Forelimb muscle (tissue), 1 donor: ENCODE results near the gene SCN7A. TPM values are rescaled to one million over a fixed set of nuclear protein-coding genes. Genes with fewer than 3 reads are reported as not detected.
"Not testable (repeated sequence)": the region's sequence is repeated elsewhere in the genome, so short reads cannot be mapped to it uniquely, and the experiment has no call there.

Source experiments
- DNase-seq: peaks from one replicate; pipeline ENCODE4 v3.0.0-alpha.2; 2013; ENCODE audit warnings: low read depth
- polyA plus RNA-seq: library from polyadenylated mRNA; unstranded; fragments of 120-200 nt; gene quantifications from one replicate; pipeline ENCODE4 v1.2.1, GENCODE V29; 2013; ENCODE audit not compliant: insufficient read length

SCN7A gene
- polyA plus RNA-seq = 33.2 TPM

DNA sequence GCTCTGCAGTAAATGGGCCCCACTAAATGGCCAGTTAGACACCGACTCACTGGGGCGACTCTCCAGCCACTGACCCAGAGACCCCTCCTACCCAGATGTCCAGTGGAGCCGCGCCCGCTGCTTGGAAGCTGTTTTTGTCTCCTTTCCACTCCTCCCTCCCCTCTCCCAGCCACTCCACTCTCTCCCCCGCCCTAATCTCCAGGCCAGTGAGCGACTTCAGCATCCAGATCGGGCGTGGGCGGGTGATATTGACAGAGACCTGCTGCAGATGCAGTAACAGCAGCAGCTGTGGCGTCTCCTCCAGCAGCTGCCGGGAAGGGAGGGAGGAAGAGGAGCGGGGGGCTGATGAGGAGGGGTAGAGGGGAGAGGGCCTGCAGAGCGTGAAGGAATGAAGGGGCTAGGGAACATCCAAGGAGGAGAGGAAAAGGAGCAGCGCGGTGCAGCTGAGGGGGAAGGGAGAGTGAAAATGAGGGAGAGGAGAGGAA lies at the start of gene SCN7A:
Gene SCN7A, minus strand, starts transcription at position 110 of the 485 bp plus-strand sequence. CDS start 16,553 bp downstream, outside the sequence.
- peak; percentile 78 for DNase-seq

DNA sequence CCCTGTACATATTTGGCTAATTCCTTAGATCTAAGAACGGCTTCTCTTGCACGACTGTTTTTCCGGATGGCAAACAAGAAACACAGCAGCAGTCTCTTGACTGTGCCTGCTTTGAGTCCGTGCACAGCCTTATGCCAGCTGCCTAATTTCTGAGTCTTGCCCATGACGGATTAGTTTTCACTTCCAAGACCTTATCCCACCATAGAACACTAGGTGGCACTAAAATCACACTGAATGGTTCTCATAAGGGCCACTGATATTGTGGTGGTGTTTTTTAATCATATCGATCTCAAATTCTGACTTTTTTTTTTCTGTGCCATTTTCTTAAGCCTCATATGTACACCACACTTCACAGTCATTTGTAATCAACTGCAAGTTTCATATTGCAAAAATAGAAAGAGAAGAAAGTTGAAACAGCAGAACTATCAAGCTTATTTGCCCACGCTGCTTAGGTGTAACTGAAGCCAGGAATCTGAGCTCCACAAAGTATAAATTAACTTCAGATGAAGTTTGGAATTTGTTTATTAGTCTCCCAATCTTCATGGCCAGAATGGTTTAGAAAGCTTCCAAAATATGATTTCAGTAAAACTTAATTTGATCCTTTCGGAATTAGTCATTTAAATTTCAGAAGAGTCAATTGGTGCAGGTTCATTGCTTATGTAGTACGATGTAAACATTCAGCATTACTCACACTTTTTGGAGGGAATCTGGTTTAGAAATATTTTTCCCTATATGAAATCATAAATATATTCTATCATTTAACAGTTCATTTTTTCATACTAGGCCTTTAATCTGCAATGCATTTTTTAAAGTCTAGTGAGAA lies 45.5 kb upstream of the SCN7A start:
- peak; percentile 48 for DNase-seq

DNA sequence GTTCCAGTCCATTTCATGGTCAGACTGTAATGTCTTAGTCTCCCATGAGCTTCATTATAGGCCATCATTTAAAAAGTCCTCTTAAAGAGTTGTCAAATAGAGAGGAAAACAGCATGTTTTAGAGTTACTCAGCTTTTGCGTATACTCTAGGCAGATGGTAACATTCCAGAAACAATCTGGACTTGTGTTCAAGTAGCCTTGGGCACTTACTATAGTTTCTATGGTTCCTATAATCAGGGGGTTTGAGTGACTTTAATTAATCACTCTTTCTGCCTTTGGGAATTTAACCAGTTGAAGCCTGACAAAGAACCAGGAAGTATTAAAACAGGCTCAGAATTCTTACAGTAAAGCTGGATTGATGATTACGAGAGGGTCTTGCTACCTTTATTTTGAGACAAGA lies 42.1 kb upstream of the SCN7A start:
- no peak for DNase-seq

DNA sequence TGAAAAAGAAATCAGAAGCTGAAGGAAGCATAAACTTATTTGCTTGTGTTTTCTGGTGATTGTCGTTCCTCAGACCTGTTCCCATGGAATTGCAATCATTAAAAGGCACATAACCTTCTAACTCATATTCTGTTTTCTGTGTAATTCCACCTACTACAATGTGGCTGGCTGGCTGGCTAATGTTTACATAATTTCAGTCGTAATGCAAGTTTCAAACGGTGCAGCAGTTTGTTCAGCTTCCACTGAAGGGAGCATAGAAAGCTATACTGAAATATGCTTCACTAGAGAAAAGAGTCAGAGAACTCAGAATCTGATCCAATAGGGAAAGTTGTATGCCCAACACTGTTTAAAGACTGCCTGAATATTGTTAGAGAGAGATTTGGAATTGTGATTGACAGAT lies 27.1 kb upstream of the SCN7A start:
- no peak for DNase-seq

DNA sequence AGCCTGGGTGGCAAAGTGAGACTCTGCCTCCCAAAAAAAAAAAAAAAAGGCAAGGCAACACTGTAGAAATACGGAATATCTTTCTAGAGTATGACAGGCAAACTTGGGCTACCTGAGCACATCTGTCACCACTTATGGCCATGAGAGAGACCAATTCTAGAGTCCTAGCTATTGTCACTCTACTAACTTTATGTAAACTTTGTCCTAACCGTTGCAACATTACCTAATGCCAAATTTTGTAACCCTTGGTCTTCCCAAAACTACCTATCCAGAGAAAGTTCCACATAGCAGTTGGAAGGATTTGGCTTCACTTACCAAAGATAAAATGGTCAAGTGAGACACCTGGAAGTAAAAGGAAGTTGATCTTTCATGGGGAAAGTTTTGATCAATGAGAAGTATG lies 26.6 kb upstream of the SCN7A start:
- no peak for DNase-seq

DNA sequence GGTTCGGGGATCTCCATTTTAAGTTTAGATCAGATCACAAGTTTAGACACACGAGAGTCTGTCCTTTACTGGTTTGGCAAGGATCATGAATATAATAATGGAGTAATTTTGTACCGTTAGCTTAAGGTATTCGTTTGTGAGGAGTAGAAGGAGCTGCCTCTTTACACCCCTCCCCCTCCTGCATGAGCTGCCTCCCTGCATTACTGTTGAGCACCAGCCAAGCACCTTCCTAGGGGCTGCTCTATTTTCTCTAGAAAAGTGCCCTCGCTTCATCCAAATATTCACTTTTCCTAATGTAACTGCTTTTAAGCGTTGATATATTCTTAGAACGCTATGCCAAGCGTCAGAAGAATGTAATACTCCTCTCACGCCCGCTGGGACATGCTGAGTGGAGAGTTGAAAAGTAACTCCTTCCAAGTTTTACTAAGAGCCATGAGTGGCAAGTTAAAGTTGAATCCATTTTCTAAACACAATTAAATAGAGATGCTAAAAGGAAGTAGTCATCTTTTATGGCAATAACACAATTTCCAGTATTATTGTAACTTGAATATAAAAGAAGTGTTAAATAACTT lies 25.4 kb upstream of the SCN7A start:
- DNase-seq = no peak

DNA sequence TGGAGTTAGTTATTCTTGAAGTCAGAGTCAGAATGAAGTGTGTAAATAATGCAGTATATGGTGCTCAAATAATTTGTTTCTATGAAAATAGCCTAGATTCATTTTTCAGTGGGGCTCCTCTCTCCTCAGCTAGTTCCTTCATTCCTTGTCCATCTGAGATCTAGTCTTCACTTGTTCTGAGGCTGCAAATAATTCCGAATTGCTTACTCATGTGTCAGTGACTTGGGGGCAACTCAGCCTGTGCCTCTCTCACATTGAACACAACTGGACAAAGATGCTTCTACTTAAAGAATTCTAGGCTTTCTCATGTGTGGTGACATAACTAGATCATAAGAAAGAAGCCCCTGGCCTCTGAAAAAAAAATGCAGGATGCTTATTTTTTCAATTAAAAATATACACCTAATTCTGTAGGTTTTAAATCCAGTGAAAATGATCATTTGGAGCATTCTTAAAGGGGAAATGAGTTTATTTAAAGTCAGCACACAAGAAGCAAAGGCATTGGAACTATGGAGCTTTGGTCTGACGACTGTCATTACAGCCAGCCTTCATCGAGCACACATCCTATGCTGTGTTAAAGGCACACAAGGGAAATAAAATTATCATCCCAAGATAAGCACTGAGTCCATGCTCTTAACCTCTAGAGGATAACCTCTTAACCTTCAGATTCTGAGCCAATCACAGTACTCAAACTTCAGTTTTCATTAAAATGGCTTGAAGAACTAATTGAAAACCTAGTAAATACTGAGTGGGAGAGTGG lies 24.8 kb upstream of the SCN7A start:
- DNase-seq = no peak

DNA sequence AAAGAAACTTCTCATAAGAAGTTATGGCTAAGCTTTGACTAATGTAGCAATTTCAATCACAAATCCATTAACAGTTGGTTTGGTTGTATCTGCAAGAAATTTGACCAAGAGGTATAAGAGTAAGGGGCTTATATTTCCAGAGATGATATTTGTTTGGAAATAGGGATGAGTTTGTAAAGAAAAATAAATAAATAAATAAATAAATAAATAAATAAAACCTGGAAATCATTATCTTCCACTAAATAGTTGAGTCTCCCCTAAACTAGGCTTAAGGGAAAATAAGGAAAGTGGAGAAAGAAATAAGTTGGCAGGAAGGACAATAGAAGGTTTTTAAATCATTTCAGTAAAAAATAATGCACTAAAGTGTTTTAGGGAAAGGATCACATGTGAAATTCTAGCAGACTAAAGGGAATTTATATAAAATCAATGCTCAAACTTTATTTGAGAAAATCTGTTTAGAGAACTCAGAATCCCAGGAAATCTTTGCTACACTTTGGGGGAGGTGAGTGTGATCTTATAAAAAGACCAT lies 23.5 kb upstream of the SCN7A start:
- DNase-seq = no peak

DNA sequence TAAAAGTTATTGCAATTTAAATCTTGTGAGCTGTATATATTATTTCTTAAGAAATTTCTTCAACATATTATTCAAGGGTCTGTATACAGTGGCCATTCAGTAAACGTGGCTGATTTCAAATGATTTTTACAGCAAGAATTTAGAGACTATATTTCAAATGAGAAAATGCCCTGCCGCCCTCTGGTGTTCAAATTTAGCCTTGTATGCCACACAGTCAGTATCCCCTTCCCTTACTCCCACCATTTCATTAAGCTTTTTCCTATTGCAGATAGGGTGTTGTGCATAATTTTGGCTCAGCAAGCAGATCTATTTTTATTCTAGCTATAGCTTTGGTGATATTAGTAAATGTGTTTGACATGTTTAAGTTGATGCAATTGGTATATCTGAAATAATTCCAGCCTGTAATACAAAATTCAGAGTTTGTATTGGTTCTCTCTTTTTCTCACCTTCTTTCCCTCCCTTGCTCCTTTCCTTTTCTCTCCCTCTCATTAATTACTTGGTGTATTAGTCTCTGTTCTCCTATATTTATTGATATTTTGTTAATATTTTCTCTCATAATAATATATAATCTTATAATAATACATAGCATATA lies 22.8 kb upstream of the SCN7A start:
- DNase-seq = no peak

DNA sequence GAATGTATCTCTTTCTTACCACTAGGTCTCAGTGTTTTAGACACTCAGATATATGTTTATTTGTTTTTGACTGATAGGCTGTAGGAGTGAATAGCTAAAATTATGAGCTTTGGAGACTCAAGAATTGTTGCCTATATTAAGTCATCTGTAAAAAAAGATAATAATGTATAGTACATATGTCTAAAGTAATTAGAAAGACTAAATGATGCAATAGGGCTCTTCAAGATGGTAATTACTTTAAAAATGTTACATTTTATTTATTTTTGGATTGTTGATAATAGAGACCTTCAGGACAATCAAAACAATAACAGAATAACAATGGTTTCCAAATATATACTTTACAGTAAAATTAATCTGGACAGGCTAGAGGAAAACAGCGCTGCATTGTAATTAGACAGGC lies 19.9 kb upstream of the SCN7A start:
- no peak for DNase-seq

DNA sequence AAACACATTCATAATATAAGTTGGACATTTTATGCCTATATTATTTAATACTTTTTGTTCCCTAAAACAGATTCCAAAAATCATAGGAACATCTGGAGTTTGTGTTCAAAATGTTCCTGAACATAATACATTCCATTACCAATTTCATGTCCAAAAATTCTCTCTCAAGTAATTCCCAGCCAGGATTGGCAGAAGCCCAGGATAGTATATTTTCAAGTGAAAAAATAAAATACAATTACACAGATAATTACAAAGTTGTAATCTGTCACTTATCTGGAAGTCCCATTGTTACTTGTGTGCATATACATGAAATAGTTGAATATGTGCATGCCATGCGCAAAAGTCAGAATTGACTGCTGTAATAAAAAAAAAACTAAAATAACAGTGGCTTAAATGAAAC lies 5.2 kb upstream of the SCN7A start:
- no peak for DNase-seq

DNA sequence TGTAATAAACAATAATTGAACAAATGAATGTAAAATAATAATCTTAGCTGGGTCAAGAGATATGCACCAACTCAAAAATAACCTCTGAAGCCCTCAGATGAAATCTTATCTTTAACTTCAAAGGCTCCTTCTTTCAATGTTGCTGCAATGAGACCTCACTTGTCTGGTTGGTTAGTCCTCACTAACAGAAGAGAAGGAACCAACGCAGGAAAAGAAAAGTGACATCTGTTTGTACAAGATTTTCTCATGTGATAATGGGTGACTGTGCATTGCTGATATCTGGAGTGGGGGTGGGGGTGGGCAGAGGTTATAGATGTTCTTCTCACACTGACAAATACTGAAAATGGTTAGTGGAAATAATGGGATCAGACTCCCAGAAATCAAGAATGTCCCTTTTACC lies 2.6 kb downstream of the SCN7A start:
- no peak for DNase-seq

DNA sequence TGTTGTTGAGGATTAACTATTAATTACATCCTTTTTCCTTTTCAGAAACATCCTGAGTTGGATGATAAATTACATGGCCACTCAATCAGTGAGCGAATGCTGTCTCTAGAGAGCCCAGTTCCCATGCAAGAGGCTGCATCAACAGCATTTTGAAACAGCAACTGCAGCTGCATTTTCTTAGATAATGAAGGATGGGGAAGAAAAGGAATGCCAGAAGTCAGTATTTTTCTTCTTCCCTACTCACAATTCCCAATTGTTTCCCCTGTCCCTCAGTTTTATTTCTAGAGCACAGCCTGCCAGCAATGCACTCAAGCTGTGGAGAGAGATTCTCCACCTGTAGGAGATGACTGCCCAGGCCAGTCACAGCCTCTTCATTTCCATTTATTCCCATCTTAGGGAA lies 6.9 kb downstream of the SCN7A start:
- peak; percentile 60 for DNase-seq

DNA sequence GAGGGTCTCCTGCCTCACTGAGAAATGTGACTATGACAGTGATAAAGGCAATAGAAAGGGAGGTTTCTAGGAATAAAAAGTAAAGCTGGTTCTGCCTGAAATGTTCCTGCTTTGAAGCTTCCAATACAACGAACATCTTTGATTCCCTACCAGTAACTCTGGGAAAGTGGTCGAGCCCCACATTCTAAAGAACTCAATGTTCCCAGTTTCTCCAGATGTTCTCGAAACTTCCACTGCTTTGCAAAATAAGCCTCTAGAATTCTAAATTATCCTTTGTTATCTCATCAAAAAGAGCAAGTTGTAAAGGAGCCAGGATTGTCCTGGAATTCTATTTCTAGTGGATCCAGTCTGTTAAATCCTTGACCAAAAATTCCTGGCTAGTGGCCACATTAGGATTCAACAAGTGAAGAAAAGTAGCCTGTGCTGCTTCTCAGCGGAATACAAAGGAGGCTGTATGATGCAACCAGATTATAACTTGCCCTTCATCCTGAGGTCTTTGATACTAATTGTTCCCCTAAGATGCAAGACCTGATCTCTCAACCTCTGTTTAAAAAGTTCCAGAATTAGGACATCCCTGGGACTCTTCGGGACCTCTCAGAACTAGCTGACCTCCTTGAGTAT lies 8.4 kb downstream of the SCN7A start:
- DNase-seq = no peak

DNA sequence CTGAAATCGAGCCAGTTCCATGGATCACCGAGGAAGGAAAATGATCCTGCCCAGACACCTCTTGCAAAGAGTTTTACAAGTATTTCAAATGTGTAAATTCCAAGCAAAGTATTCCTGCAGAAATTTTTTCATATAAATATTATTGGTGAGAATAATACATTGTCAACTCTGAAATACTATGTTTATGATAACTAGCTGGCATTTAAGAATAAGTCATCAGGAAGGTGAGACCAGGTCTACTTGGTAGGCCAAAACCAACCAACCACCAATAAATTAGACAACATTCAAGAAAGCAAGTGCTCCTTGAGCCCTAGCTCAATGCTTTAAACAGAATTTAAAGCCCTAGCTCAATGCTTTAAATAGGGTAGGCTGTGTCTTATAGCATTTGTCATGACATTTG lies 21.7 kb downstream of the SCN7A start:
- no peak for DNase-seq

DNA sequence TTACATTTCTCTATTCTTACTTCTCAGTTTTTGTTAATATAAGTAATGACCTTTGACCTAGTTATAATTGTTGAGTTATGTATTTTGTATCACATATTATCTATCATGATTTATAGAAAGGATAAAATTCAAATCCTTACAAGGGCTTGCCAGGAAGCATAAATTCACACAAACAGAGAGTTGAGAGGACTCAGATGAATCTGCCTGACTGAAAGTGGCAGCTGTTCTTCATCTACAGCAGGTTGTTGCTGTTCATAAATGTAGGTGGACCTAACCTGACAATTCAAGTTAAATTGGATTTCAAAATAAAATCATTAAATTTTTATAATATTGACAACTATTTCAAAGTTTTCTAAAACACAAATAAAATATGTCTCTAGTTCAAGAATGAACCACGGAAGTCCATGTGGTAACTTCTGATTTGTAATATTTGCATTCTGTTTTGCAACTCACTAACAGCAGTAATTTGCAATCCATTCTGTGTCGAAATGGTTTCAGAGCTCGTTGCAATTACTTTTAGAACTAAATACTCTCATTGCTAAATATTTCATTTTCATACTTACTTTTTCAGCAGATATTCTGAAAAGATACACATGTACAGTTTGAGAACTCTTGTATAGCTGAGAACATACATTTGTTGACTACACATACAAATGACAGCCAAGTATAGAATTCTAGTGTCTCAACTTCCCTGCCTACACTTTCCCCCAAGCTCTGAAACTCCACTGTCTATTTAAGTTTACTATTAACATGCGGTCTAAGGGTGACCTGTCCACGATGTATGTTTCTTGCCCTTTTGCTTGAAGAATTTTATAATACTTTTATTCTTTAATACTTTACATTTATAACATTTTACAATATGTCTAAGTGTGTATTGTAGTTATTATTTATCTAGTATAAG lies 25.7 kb downstream of the SCN7A start:
- no peak for DNase-seq

DNA sequence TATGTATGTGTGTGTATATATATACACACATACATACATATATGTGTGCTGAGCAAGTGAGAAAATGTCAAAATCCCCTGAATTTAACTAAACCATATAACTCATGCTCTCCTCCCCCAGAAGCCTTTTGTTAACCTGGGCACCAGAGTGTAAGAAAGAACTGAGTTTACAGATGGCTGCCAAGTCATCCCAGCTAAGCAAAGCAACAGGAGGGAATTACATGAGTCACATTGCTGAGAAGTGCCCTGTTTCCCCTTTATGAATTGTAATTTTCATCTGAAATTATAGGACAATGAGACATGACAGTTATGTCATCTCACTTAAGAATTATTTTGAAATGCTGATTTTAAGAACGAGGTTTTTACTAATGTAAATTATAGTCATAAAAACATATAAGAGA lies 29.9 kb downstream of the SCN7A start:
- DNase-seq = no peak

DNA sequence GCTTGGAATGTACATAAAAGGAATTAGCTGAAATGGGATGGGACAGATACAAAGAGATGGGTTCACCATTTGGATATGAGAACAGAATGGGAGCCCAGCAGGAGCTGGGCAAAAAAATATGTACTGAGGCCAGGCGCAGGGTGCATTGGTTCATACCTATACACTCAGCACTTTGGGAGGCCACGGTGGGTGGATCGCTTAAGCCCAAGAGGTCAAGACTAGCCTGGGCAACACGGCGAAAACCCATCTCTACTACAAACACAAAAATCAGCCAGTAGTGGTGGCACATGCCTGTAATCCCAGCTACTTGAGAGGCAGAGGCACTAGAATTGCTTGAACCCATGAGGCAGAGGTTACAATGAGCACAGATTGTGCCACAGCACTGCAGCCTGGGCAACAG lies 30.4 kb downstream of the SCN7A start:
- no peak for DNase-seq

DNA sequence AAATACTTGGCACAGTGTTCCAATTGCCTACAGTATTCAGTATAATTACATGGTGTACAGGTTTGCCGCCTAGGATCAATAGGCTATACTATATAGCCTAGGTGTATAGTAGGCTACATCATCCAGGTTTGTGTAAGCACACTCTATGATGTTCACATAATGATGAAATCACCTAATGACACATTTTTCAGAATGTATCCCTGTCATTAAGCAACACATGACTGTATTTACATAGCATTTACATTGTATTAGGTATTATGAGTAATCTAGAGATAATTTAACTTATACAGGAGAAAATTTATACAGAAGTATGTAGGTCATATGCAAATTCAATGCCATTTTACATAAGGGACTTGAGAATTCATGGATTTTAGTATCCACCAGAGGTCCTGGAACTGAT lies 35.4 kb downstream of the SCN7A start:
- DNase-seq = no peak

DNA sequence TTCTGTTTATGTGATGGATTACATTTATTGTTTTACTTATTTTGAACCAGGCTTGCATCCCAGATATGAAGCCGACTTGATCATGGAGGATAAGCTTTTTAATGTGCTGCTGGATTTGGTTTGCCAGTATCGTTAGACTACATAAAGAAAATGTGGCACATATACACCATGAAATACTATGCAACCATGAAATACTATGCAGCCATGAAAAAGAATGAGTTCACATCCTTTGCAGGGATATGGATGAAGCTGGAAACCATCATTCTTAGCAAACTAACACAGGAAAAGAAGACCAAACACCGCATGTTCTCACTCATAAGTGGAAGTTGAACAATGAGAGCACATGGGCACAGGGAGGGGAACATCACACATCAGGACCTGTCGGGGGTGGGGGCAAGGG lies 38.2 kb downstream of the SCN7A start:
- DNase-seq = not testable (repeated sequence)
